A549 treated with GW870086 at 1 μM for 4 hours (cell line): ENCODE data around the gene TMEM161A. TPM values are rescaled to one million over a fixed set of nuclear protein-coding genes. Genes with fewer than 3 reads are reported as not detected.

ENCODE experiments used
- total RNA-seq: library from RNA; stranded (reverse); fragments of 200-300 nt; extraction: Qiagen RNA extraction; gene quantifications from 5 replicates; pipeline ENCODE4 v1.2.3, GENCODE V29; 2022; ENCODE audit warnings: low read depth

Gene TMEM161A
- 19.9 to 27.6 TPM (median 24.3 TPM) in 5 replicates for total RNA-seq

GRCh38 chr19:19138109-19138981, at the start of gene TMEM161A:
TSS of gene TMEM161A (minus strand) at chr19:19138478. CDS start at chr19:19138428, 50 bp downstream.

GRCh38 chr19:19170053-19170872, 32.0 kb upstream of the TMEM161A start, which contains the start of gene MEF2B:
TSS of gene MEF2B (minus strand) at chr19:19170263. CDS start at chr19:19150735, 19,528 bp downstream.

Other genes with a start within 250 kb of the TMEM161A start
- 3.2 to 5.8 TPM (median 5.0 TPM) in 5 replicates for gene CERS1, start 242.3 kb downstream of the TMEM161A start, total RNA-seq
- gene COPE, start 219.1 kb downstream of the TMEM161A start, total RNA-seq, result 132 to 176 TPM (median 157 TPM) in 5 replicates
- gene DDX49, start 218.8 kb downstream of the TMEM161A start, total RNA-seq, result 31.2 to 49.9 TPM (median 42.7 TPM) in 5 replicates
- 24.6 to 32.7 TPM (median 28.6 TPM) in 5 replicates for gene HOMER3, start 197.3 kb downstream of the TMEM161A start, total RNA-seq
- gene SUGP2, start 105.0 kb downstream of the TMEM161A start, total RNA-seq, result 21.2 to 36.2 TPM (median 31.9 TPM) in 5 replicates
- gene ARMC6, start 104.9 kb downstream of the TMEM161A start, total RNA-seq, result 23.2 to 28.4 TPM (median 27.8 TPM) in 5 replicates
- gene SLC25A42, start 74.5 kb downstream of the TMEM161A start, total RNA-seq, result 0.47 to 0.88 TPM (median 0.73 TPM) in 5 replicates
- 0.30 to 0.94 TPM (median 0.49 TPM) in 5 replicates for gene MEF2B, start 31.8 kb upstream of the TMEM161A start, total RNA-seq
- 9.1 to 14.1 TPM (median 12.1 TPM) in 5 replicates for gene BORCS8, start 53.7 kb upstream of the TMEM161A start, total RNA-seq
- gene RFXANK, start 53.8 kb upstream of the TMEM161A start, total RNA-seq, result 35.0 to 55.0 TPM (median 48.3 TPM) in 5 replicates
- 25.9 to 31.7 TPM (median 29.6 TPM) in 5 replicates for gene NR2C2AP, start 64.9 kb upstream of the TMEM161A start, total RNA-seq
- gene NCAN, start 73.5 kb upstream of the TMEM161A start, total RNA-seq, result 0.03 to 0.17 TPM (median 0.07 TPM) in 3 of 5 replicates, not detected in the others
- gene TM6SF2, start 134.8 kb upstream of the TMEM161A start, total RNA-seq, result 0.24 to 1.1 TPM (median 0.57 TPM) in 5 replicates
- gene SUGP1, start 182.0 kb upstream of the TMEM161A start, total RNA-seq, result 21.5 to 25.6 TPM (median 23.6 TPM) in 5 replicates
- gene MAU2, start 182.4 kb upstream of the TMEM161A start, total RNA-seq, result 10.2 to 14.8 TPM (median 12.8 TPM) in 5 replicates